ENCODE data around the gene SRSF5.

Gene SRSF5

GRCh38 chr14:69770559-69770958 lies 3.6 kb downstream of the SRSF5 start:
- Histone ChIP-seq H3K9ac (ENCODE audit: low read length) (no peak overlapping the region), H3K4me3 (ENCODE audit: low read depth, low read length) (no peak overlapping the region), H3K9me3 (ENCODE audit: control insufficient read depth, insufficient read depth, low read depth, low read length) (no peaks in the 10 kb centered on the region), H3K27me3 (ENCODE audit: control insufficient read depth, insufficient read depth, low read length) (no peaks in the 10 kb centered on the region), H3K27ac (ENCODE audit: low read depth, low read length) (no peak overlapping the region), H3K4me1 (ENCODE audit: control insufficient read depth, insufficient read depth, low read length) (peaks cover 12% of the 10 kb centered on the region), H3K36me3 (ENCODE audit: control insufficient read depth, insufficient read depth, low read length) (peaks cover 81% of the 10 kb centered on the region)

GRCh38 chr14:69771136-69771535 lies 4.2 kb downstream of the SRSF5 start:
- no peaks in the 10 kb centered on the region for H3K27me3 ChIP-seq (ENCODE audit: control insufficient read depth, insufficient read depth, low read length)
- H3K4me3 ChIP-seq (ENCODE audit: low read depth, low read length) = no peak overlapping the region
- no peaks in the 10 kb centered on the region for H3K9me3 ChIP-seq (ENCODE audit: control insufficient read depth, insufficient read depth, low read depth, low read length)
- H3K4me1 ChIP-seq (ENCODE audit: control insufficient read depth, insufficient read depth, low read length) = peaks cover 12% of the 10 kb centered on the region
- peaks cover 87% of the 10 kb centered on the region for H3K36me3 ChIP-seq (ENCODE audit: control insufficient read depth, insufficient read depth, low read length)
- no peak overlapping the region for H3K9ac ChIP-seq (ENCODE audit: low read length)
- H3K27ac ChIP-seq (ENCODE audit: low read depth, low read length) = no peak overlapping the region

GRCh38 chr14:69772082-69773017 lies 5.4 kb downstream of the SRSF5 start:
- Histone ChIP-seq H3K4me1 (ENCODE audit: control insufficient read depth, insufficient read depth, low read length) (peaks cover 9% of the 10 kb centered on the region), H3K4me3 (ENCODE audit: low read depth, low read length) (no peak overlapping the region), H3K27me3 (ENCODE audit: control insufficient read depth, insufficient read depth, low read length) (no peaks in the 10 kb centered on the region), H3K9ac (ENCODE audit: low read length) (no peak overlapping the region), H3K9me3 (ENCODE audit: control insufficient read depth, insufficient read depth, low read depth, low read length) (no peaks in the 10 kb centered on the region), H3K36me3 (ENCODE audit: control insufficient read depth, insufficient read depth, low read length) (peaks cover 96% of the 10 kb centered on the region), H3K27ac (ENCODE audit: low read depth, low read length) (no peak overlapping the region)

- Histone ChIP-seq H3K27ac (ENCODE audit: low read depth, low read length) (no peak overlapping the region), H3K27me3 (ENCODE audit: control insufficient read depth, insufficient read depth, low read length) (no peaks in the 10 kb centered on the region), H3K4me1 (ENCODE audit: control insufficient read depth, insufficient read depth, low read length) (peaks cover 3% of the 10 kb centered on the region; the same call in 1 of the 2 replicates), H3K36me3 (ENCODE audit: control insufficient read depth, insufficient read depth, low read length) (peaks cover 99% of the 10 kb centered on the region), H3K9ac (ENCODE audit: low read length) (no peak overlapping the region), H3K9me3 (ENCODE audit: control insufficient read depth, insufficient read depth, low read depth, low read length) (no peaks in the 10 kb centered on the region), H3K4me3 (ENCODE audit: low read depth, low read length) (no peak overlapping the region)
Measured at GRCh38 chr14:69773571-69774276, 6.8 kb downstream of the SRSF5 start.

- H3K36me3 ChIP-seq (ENCODE audit: control insufficient read depth, insufficient read depth, low read length) = peaks cover 97% of the 10 kb centered on the region
- H3K9me3 ChIP-seq (ENCODE audit: control insufficient read depth, insufficient read depth, low read depth, low read length) = no peaks in the 10 kb centered on the region
- H3K9ac ChIP-seq (ENCODE audit: low read length) = no peak overlapping the region
- H3K4me3 ChIP-seq (ENCODE audit: low read depth, low read length) = no peak overlapping the region
- no peak overlapping the region for H3K27ac ChIP-seq (ENCODE audit: low read depth, low read length)
- no peaks in the 10 kb centered on the region for H3K4me1 ChIP-seq (ENCODE audit: control insufficient read depth, insufficient read depth, low read length)
- H3K27me3 ChIP-seq (ENCODE audit: control insufficient read depth, insufficient read depth, low read length) = no peaks in the 10 kb centered on the region
Measured at GRCh38 chr14:69775012-69775411, 8.1 kb downstream of the SRSF5 start.

GRCh38 chr14:69776875-69777453 lies 10.0 kb downstream of the SRSF5 start:
- Histone ChIP-seq H3K36me3 (ENCODE audit: control insufficient read depth, insufficient read depth, low read length) (peaks cover 81% of the 10 kb centered on the region), H3K4me3 (ENCODE audit: low read depth, low read length) (no peak overlapping the region), H3K9me3 (ENCODE audit: control insufficient read depth, insufficient read depth, low read depth, low read length) (no peaks in the 10 kb centered on the region), H3K4me1 (ENCODE audit: control insufficient read depth, insufficient read depth, low read length) (no peaks in the 10 kb centered on the region), H3K27me3 (ENCODE audit: control insufficient read depth, insufficient read depth, low read length) (no peaks in the 10 kb centered on the region), H3K27ac (ENCODE audit: low read depth, low read length) (no peak overlapping the region), H3K9ac (ENCODE audit: low read length) (no peak overlapping the region)

GRCh38 chr14:69779088-69779487 lies 12.1 kb downstream of the SRSF5 start:
- no peak overlapping the region for H3K4me3 ChIP-seq (ENCODE audit: low read depth, low read length)
- H3K27me3 ChIP-seq (ENCODE audit: control insufficient read depth, insufficient read depth, low read length) = no peaks in the 10 kb centered on the region
- H3K9ac ChIP-seq (ENCODE audit: low read length) = no peak overlapping the region
- H3K9me3 ChIP-seq (ENCODE audit: control insufficient read depth, insufficient read depth, low read depth, low read length) = no peaks in the 10 kb centered on the region
- H3K4me1 ChIP-seq (ENCODE audit: control insufficient read depth, insufficient read depth, low read length) = no peaks in the 10 kb centered on the region
- no peak overlapping the region for H3K27ac ChIP-seq (ENCODE audit: low read depth, low read length)
- peaks cover 60% of the 10 kb centered on the region for H3K36me3 ChIP-seq (ENCODE audit: control insufficient read depth, insufficient read depth, low read length)

- Histone ChIP-seq H3K4me1 (ENCODE audit: control insufficient read depth, insufficient read depth, low read length) (no peaks in the 10 kb centered on the region), H3K27ac (ENCODE audit: low read depth, low read length) (no peak overlapping the region), H3K27me3 (ENCODE audit: control insufficient read depth, insufficient read depth, low read length) (no peaks in the 10 kb centered on the region), H3K4me3 (ENCODE audit: low read depth, low read length) (no peak overlapping the region), H3K9me3 (ENCODE audit: control insufficient read depth, insufficient read depth, low read depth, low read length) (no peaks in the 10 kb centered on the region), H3K9ac (ENCODE audit: low read length) (no peak overlapping the region), H3K36me3 (ENCODE audit: control insufficient read depth, insufficient read depth, low read length) (peaks cover 50% of the 10 kb centered on the region)
Measured at GRCh38 chr14:69780092-69780491, 13.2 kb downstream of the SRSF5 start.

- H3K36me3 ChIP-seq (ENCODE audit: control insufficient read depth, insufficient read depth, low read length) = peaks cover 41% of the 10 kb centered on the region
- H3K9me3 ChIP-seq (ENCODE audit: control insufficient read depth, insufficient read depth, low read depth, low read length) = no peaks in the 10 kb centered on the region
- H3K27me3 ChIP-seq (ENCODE audit: control insufficient read depth, insufficient read depth, low read length) = no peaks in the 10 kb centered on the region
Measured at GRCh38 chr14:69780952-69781351, 14.0 kb downstream of the SRSF5 start.

GRCh38 chr14:69784942-69785341 lies 18.0 kb downstream of the SRSF5 start:
- no peak overlapping the region for H3K9ac ChIP-seq (ENCODE audit: low read length)
- peaks cover 8% of the 10 kb centered on the region; the same call in 1 of the 2 replicates for H3K36me3 ChIP-seq (ENCODE audit: control insufficient read depth, insufficient read depth, low read length)

More at GRCh38 chr14:69780952-69781351, 14.0 kb downstream of the SRSF5 start:
- Histone ChIP-seq H3K9ac (ENCODE audit: low read length) (no peak overlapping the region), H3K4me3 (ENCODE audit: low read depth, low read length) (no peak overlapping the region), H3K27ac (ENCODE audit: low read depth, low read length) (no peak overlapping the region), H3K4me1 (ENCODE audit: control insufficient read depth, insufficient read depth, low read length) (no peaks in the 10 kb centered on the region)

GRCh38 chr14:69786603-69787002 lies 19.7 kb downstream of the SRSF5 start:
- Histone ChIP-seq H3K9me3 (ENCODE audit: control insufficient read depth, insufficient read depth, low read depth, low read length) (no peaks in the 10 kb centered on the region), H3K4me1 (ENCODE audit: control insufficient read depth, insufficient read depth, low read length) (no peaks in the 10 kb centered on the region), H3K36me3 (ENCODE audit: control insufficient read depth, insufficient read depth, low read length) (0 out of 2 replicates have a peak, but pooled peaks cover 4% of the 10 kb centered on the region), H3K4me3 (ENCODE audit: low read depth, low read length) (no peak overlapping the region), H3K27me3 (ENCODE audit: control insufficient read depth, insufficient read depth, low read length) (no peaks in the 10 kb centered on the region), H3K27ac (ENCODE audit: low read depth, low read length) (no peak overlapping the region), H3K9ac (ENCODE audit: low read length) (no peak overlapping the region)

More at GRCh38 chr14:69784942-69785341, 18.0 kb downstream of the SRSF5 start:
- H3K4me1 ChIP-seq (ENCODE audit: control insufficient read depth, insufficient read depth, low read length) = no peaks in the 10 kb centered on the region
- H3K9me3 ChIP-seq (ENCODE audit: control insufficient read depth, insufficient read depth, low read depth, low read length) = no peaks in the 10 kb centered on the region
- no peaks in the 10 kb centered on the region for H3K27me3 ChIP-seq (ENCODE audit: control insufficient read depth, insufficient read depth, low read length)
- H3K4me3 ChIP-seq (ENCODE audit: low read depth, low read length) = no peak overlapping the region
- H3K27ac ChIP-seq (ENCODE audit: low read depth, low read length) = no peak overlapping the region

Data from HUES6 (cell line).